ENCODE measurements around the gene ULK4.

ULK4 gene

DNA sequence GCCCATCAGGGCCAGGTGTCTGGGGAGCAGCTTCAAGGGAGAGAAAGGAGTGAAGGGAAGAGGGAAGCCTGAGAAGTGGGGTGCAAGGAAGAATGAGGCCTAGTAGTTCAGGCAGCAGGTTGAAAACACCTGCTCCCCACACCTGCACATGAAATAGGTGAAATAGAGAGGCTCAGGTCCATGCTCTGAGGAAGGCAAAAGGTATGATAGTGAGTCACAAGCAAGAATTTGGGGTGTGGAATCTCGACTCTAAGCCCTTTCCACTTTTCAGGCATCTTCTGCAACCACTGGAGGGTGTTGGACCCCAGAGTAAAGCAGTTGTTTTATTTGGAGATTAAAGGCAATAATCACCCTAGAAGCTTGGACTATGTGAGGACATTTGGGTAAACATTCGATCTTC, 605.1 kb downstream of the ULK4 start:
- no peak overlapping the region for H3K27ac ChIP-seq (ENCODE audit: low read length)
- H3K36me3 ChIP-seq (ENCODE audit: control insufficient read depth, low read depth, low read length) = no peaks in the 10 kb centered on the region
- no peaks in the 10 kb centered on the region for H3K4me1 ChIP-seq (ENCODE audit: control insufficient read depth, low read depth, low read length)
- no peaks in the 10 kb centered on the region for H3K27me3 ChIP-seq (ENCODE audit: control insufficient read depth, insufficient read depth, low read length)
- H3K4me3 ChIP-seq (ENCODE audit: low read length) = no peak overlapping the region
- no peaks in the 10 kb centered on the region for H3K9me3 ChIP-seq (ENCODE audit: control insufficient read depth, low read depth, low read length)
- no peak overlapping the region for H3K9ac ChIP-seq (ENCODE audit: low read length)

DNA sequence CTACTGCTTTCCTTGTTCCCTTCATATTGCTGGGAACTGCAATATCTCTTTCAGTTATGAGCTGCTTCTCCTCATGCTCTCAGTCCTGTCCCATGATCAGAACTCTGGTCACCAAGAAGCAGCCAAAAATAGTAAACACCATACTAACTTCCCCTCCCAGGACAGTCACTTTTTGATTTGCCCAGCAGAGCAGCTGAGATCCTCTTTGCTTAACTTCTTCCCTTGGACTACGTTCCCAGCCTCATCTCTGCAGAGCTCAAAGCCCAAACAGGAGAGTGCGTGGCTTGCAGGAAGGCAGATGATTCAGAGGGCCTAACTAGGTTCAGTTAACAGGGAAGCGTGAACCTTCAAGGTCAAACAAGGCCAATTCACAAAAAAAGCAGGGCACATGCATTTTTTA, 609.4 kb downstream of the ULK4 start:
- H3K4me1 ChIP-seq (ENCODE audit: control insufficient read depth, low read depth, low read length) = no peaks in the 10 kb centered on the region
- no peaks in the 10 kb centered on the region for H3K9me3 ChIP-seq (ENCODE audit: control insufficient read depth, low read depth, low read length)
- H3K9ac ChIP-seq (ENCODE audit: low read length) = no peak overlapping the region
- H3K4me3 ChIP-seq (ENCODE audit: low read length) = no peak overlapping the region
- no peaks in the 10 kb centered on the region for H3K27me3 ChIP-seq (ENCODE audit: control insufficient read depth, insufficient read depth, low read length)
- no peak overlapping the region for H3K27ac ChIP-seq (ENCODE audit: low read length)
- H3K36me3 ChIP-seq (ENCODE audit: control insufficient read depth, low read depth, low read length) = no peaks in the 10 kb centered on the region

GRCh38 chr3:41350441-41350840, 611.5 kb downstream of the ULK4 start:
- Histone ChIP-seq H3K4me3 (ENCODE audit: low read length) (no peak overlapping the region), H3K9ac (ENCODE audit: low read length) (no peak overlapping the region), H3K36me3 (ENCODE audit: control insufficient read depth, low read depth, low read length) (no peaks in the 10 kb centered on the region), H3K27ac (ENCODE audit: low read length) (no peak overlapping the region), H3K4me1 (ENCODE audit: control insufficient read depth, low read depth, low read length) (no peaks in the 10 kb centered on the region), H3K27me3 (ENCODE audit: control insufficient read depth, insufficient read depth, low read length) (no peaks in the 10 kb centered on the region), H3K9me3 (ENCODE audit: control insufficient read depth, low read depth, low read length) (no peaks in the 10 kb centered on the region)

GRCh38 chr3:41348401-41348800, 613.5 kb downstream of the ULK4 start:
- H3K27ac ChIP-seq (ENCODE audit: low read length) = no peak overlapping the region
- no peaks in the 10 kb centered on the region for H3K4me1 ChIP-seq (ENCODE audit: control insufficient read depth, low read depth, low read length)
- no peaks in the 10 kb centered on the region for H3K27me3 ChIP-seq (ENCODE audit: control insufficient read depth, insufficient read depth, low read length)
- H3K9me3 ChIP-seq (ENCODE audit: control insufficient read depth, low read depth, low read length) = no peaks in the 10 kb centered on the region
- no peaks in the 10 kb centered on the region for H3K36me3 ChIP-seq (ENCODE audit: control insufficient read depth, low read depth, low read length)
- no peak overlapping the region for H3K9ac ChIP-seq (ENCODE audit: low read length)
- no peak overlapping the region for H3K4me3 ChIP-seq (ENCODE audit: low read length)

DNA sequence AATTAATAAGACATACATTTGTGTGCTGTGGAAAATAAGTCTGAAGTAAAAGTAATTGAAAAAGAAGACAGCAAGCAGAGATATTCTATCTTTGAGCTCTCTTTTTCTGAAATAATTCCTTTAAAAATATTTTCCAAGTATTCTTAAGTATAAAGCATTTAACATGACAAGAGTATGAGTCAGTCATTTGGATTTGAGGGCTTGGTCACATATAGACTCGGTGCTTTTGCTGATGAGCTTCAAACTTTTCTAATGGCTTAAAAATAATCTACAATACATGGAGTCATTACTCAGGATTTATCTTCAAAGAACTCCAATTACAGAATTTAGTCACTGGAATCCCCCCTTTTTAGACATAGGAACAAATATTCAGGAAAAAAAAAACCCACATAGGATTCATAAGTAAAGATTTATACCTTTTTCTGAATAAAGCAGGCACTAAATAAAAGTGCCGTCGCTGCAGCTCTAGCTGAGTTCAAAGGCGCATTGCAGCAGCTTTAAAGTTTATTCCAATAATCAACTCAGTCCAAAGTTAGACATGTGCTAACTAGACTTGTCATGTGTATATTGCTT, 615.1 kb downstream of the ULK4 start:
- H3K4me3 ChIP-seq (ENCODE audit: low read length) = no peak overlapping the region
- H3K36me3 ChIP-seq (ENCODE audit: control insufficient read depth, low read depth, low read length) = no peaks in the 10 kb centered on the region
- H3K4me1 ChIP-seq (ENCODE audit: control insufficient read depth, low read depth, low read length) = no peaks in the 10 kb centered on the region
- no peaks in the 10 kb centered on the region for H3K9me3 ChIP-seq (ENCODE audit: control insufficient read depth, low read depth, low read length)
- H3K27me3 ChIP-seq (ENCODE audit: control insufficient read depth, insufficient read depth, low read length) = no peaks in the 10 kb centered on the region
- H3K9ac ChIP-seq (ENCODE audit: low read length) = no peak overlapping the region
- no peak overlapping the region for H3K27ac ChIP-seq (ENCODE audit: low read length)

DNA sequence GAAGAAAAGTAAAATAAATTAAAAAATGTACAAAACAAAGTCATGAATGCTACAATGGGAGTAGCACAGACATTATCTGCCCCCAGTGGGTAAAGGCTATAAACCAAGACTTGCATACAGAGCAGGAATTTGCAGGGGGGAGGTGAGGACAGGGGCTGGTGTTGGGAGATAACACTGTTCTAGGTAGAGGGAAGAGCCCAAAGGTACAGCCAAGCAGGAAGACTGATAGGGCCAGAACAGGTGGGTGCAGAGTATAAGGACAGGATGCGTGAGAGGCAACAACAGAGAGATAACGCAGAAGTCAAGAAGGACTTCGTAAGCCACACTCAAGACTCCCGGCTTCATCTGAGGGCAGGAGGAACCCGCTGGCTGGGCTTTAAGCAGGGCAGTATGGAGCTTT, 616.1 kb downstream of the ULK4 start:
- no peaks in the 10 kb centered on the region for H3K27me3 ChIP-seq (ENCODE audit: control insufficient read depth, insufficient read depth, low read length)
- no peak overlapping the region for H3K4me3 ChIP-seq (ENCODE audit: low read length)
- no peaks in the 10 kb centered on the region for H3K36me3 ChIP-seq (ENCODE audit: control insufficient read depth, low read depth, low read length)
- H3K4me1 ChIP-seq (ENCODE audit: control insufficient read depth, low read depth, low read length) = no peaks in the 10 kb centered on the region
- H3K9me3 ChIP-seq (ENCODE audit: control insufficient read depth, low read depth, low read length) = no peaks in the 10 kb centered on the region
- H3K9ac ChIP-seq (ENCODE audit: low read length) = no peak overlapping the region
- no peak overlapping the region for H3K27ac ChIP-seq (ENCODE audit: low read length)

DNA sequence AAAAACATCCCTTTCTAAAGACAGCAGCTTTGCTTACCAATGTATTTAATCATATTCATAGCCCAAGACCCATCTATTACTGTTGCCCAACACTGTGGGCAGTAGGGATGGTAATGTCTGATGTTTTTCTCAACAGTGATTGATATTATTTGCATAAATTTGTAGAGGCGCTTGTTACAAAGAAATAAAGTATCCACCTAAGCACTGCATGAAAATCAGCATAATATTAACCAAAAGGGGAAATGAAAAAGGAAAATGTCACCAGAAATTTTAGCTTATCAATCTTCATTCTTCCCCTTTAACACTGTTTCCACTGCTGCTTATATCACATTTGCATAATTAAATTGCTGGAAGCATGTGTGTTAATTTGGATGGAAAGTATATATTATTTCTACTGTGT, 622.1 kb downstream of the ULK4 start:
- Histone ChIP-seq H3K27ac (ENCODE audit: low read length) (no peak overlapping the region), H3K4me1 (ENCODE audit: control insufficient read depth, low read depth, low read length) (peaks cover 3% of the 10 kb centered on the region), H3K9ac (ENCODE audit: low read length) (no peak overlapping the region), H3K4me3 (ENCODE audit: low read length) (no peak overlapping the region), H3K36me3 (ENCODE audit: control insufficient read depth, low read depth, low read length) (no peaks in the 10 kb centered on the region), H3K27me3 (ENCODE audit: control insufficient read depth, insufficient read depth, low read length) (no peaks in the 10 kb centered on the region), H3K9me3 (ENCODE audit: control insufficient read depth, low read depth, low read length) (no peaks in the 10 kb centered on the region)

- Histone ChIP-seq H3K9me3 (ENCODE audit: control insufficient read depth, low read depth, low read length) (no peaks in the 10 kb centered on the region), H3K9ac (ENCODE audit: low read length) (no peak overlapping the region), H3K27ac (ENCODE audit: low read length) (no peak overlapping the region), H3K27me3 (ENCODE audit: control insufficient read depth, insufficient read depth, low read length) (no peaks in the 10 kb centered on the region), H3K4me1 (ENCODE audit: control insufficient read depth, low read depth, low read length) (peaks cover 6% of the 10 kb centered on the region), H3K36me3 (ENCODE audit: control insufficient read depth, low read depth, low read length) (no peaks in the 10 kb centered on the region), H3K4me3 (ENCODE audit: low read length) (no peak overlapping the region)
Observed at GRCh38 chr3:41338276-41338675, 623.6 kb downstream of the ULK4 start.

DNA sequence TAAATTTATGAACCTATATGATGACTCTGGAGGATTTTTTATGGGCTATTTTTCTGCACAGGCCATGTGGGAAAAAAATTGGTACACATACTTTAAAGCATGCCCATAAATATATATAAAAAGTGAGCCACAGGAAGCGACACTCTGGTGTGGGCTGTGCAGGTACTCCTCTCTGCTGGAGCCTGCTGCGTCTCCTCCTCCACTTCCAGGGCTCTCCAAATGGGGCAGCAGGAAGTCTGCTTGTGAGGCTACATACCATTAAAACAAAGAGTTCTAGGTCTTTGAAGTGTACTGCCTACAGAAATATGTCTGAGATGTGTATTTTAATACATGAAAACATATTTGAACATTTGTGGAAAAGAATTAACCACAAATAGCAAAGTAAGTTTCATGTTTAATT, 627.5 kb downstream of the ULK4 start:
- Histone ChIP-seq H3K4me1 (ENCODE audit: control insufficient read depth, low read depth, low read length) (peaks cover 17% of the 10 kb centered on the region), H3K9ac (ENCODE audit: low read length) (no peak overlapping the region)

DNA sequence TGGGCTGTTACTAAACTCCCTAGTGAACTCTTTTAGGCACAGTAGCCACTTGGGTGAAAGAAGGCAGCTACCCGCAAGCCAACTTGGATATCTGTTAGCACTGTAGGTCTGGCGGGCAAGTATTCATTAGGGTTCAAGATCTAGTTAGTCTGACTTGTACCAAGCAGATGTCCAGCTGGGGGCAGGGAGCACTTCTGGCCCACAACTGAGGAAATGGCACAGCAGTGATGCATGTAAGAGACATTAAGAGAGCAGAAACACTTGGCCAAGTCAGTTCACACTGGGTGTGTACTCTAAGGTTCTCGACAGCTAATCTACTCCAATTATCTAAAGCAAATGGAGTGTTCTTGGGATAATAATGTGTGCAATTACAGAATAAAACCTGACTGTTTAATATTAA, 630.9 kb downstream of the ULK4 start:
- H3K9ac ChIP-seq (ENCODE audit: low read length) = no peak overlapping the region
- H3K27ac ChIP-seq (ENCODE audit: low read length) = no peak overlapping the region
- H3K36me3 ChIP-seq (ENCODE audit: control insufficient read depth, low read depth, low read length) = no peaks in the 10 kb centered on the region
- H3K27me3 ChIP-seq (ENCODE audit: control insufficient read depth, insufficient read depth, low read length) = no peaks in the 10 kb centered on the region
- H3K4me1 ChIP-seq (ENCODE audit: control insufficient read depth, low read depth, low read length) = peaks cover 19% of the 10 kb centered on the region
- no peaks in the 10 kb centered on the region for H3K9me3 ChIP-seq (ENCODE audit: control insufficient read depth, low read depth, low read length)
- no peak overlapping the region for H3K4me3 ChIP-seq (ENCODE audit: low read length)

More for the DNA sequence above, 627.5 kb downstream of the ULK4 start:
- Histone ChIP-seq H3K27ac (ENCODE audit: low read length) (no peak overlapping the region), H3K4me3 (ENCODE audit: low read length) (no peak overlapping the region), H3K27me3 (ENCODE audit: control insufficient read depth, insufficient read depth, low read length) (no peaks in the 10 kb centered on the region), H3K36me3 (ENCODE audit: control insufficient read depth, low read depth, low read length) (no peaks in the 10 kb centered on the region), H3K9me3 (ENCODE audit: control insufficient read depth, low read depth, low read length) (no peaks in the 10 kb centered on the region)

GRCh38 chr3:41330465-41330864, 631.4 kb downstream of the ULK4 start:
- H3K9me3 ChIP-seq (ENCODE audit: control insufficient read depth, low read depth, low read length) = no peaks in the 10 kb centered on the region

DNA sequence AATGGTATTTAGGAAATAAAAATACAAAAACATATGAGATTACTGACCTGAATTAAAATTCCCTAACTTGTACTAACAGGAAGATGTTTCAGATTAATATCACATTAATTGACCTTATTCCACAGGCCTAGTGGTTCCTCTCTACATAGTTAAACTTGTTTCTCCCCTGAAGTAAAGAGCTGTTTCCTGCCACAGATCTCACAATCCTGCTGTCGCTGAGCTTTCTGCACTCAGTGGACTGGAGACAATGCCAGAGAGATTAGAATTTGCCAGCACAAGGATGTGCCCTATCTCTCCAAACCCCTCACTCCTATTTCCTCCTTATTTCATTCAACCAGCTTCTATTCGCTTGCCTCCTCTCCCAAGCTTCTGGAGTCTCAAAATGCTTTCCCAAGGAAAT, 632.0 kb downstream of the ULK4 start:
- Histone ChIP-seq H3K27me3 (ENCODE audit: control insufficient read depth, insufficient read depth, low read length) (no peaks in the 10 kb centered on the region), H3K4me3 (ENCODE audit: low read length) (no peak overlapping the region), H3K4me1 (ENCODE audit: control insufficient read depth, low read depth, low read length) (peaks cover 18% of the 10 kb centered on the region), H3K9ac (ENCODE audit: low read length) (no peak overlapping the region), H3K36me3 (ENCODE audit: control insufficient read depth, low read depth, low read length) (no peaks in the 10 kb centered on the region), H3K9me3 (ENCODE audit: control insufficient read depth, low read depth, low read length) (no peaks in the 10 kb centered on the region), H3K27ac (ENCODE audit: low read length) (no peak overlapping the region)

More at GRCh38 chr3:41330465-41330864, 631.4 kb downstream of the ULK4 start:
- H3K4me3 ChIP-seq (ENCODE audit: low read length) = no peak overlapping the region
- no peak overlapping the region for H3K9ac ChIP-seq (ENCODE audit: low read length)
- H3K4me1 ChIP-seq (ENCODE audit: control insufficient read depth, low read depth, low read length) = peaks cover 19% of the 10 kb centered on the region
- H3K36me3 ChIP-seq (ENCODE audit: control insufficient read depth, low read depth, low read length) = no peaks in the 10 kb centered on the region
- no peak overlapping the region for H3K27ac ChIP-seq (ENCODE audit: low read length)
- no peaks in the 10 kb centered on the region for H3K27me3 ChIP-seq (ENCODE audit: control insufficient read depth, insufficient read depth, low read length)

All from iPS-18a (cell line).